ENCODE results near the gene RARB. TPM values are rescaled to one million over a fixed set of nuclear protein-coding genes. Genes with fewer than 3 reads are reported as not detected.

RARB gene
- total RNA-seq, 4 donors from 2014 or later, result 13.1 to 45.8 (median 25.3) TPM

- no peak for TF ChIP-seq POLR2A (IDR thresholded peaks at IDR 0.05)
- TF ChIP-seq CTCF (IDR thresholded peaks at IDR 0.05), result no peak
- no peak for TF ChIP-seq EP300 (IDR thresholded peaks at IDR 0.05)
- TF ChIP-seq POLR2AphosphoS5 (IDR thresholded peaks at IDR 0.05), result no peak
- Histone ChIP-seq H3K4me1 (peaks cover 0 to 72% (median 7%) of the 10 kb centered on the region in 3 donors), H3K36me3 (no peaks in the 10 kb centered on the region), H3K27me3 (no peaks in the 10 kb centered on the region), H3K4me3 (no peak overlapping the region), H3K27ac (peak overlapping the region in 1 of 4 donors; percentile 13), H3K9me3 (no peaks in the 10 kb centered on the region)
- no peak for ATAC-seq
- 31 to 33% methylated on average over 2 of the region's 2 CpGs for WGBS, 2 donors (ENCODE audit: low coverage in 1 of 2)
Observed at GRCh38 chr3:25444273-25444672, 16.2 kb downstream of the RARB start.

GRCh38 chr3:25445731-25446130, 17.7 kb downstream of the RARB start:
- Histone ChIP-seq H3K27me3 (no peaks in the 10 kb centered on the region), H3K36me3 (no peaks in the 10 kb centered on the region), H3K9me3 (no peaks in the 10 kb centered on the region), H3K4me3 (no peak overlapping the region), H3K4me1 (peaks cover 0 to 77% (median 7%) of the 10 kb centered on the region in 3 donors), H3K27ac (peak overlapping the region in 1 of 4 donors; percentile 2)
- no peak for ATAC-seq
- TF ChIP-seq CTCF (IDR thresholded peaks at IDR 0.05), result no peak
- no peak for TF ChIP-seq POLR2A (IDR thresholded peaks at IDR 0.05)
- TF ChIP-seq EP300 (IDR thresholded peaks at IDR 0.05), result no peak
- no peak for TF ChIP-seq POLR2AphosphoS5 (IDR thresholded peaks at IDR 0.05)
- 60 to 68% methylated on average over 4 of the region's 4 CpGs for WGBS, 2 donors (ENCODE audit: low coverage in 1 of 2)

GRCh38 chr3:25447285-25447684, 19.2 kb downstream of the RARB start:
- TF ChIP-seq POLR2A (IDR thresholded peaks at IDR 0.05), result no peak
- no peak for TF ChIP-seq CTCF (IDR thresholded peaks at IDR 0.05)
- no peak for TF ChIP-seq EP300 (IDR thresholded peaks at IDR 0.05)
- no peak for TF ChIP-seq POLR2AphosphoS5 (IDR thresholded peaks at IDR 0.05)
- Histone ChIP-seq H3K36me3 (no peaks in the 10 kb centered on the region), H3K4me3 (no peak overlapping the region), H3K9me3 (no peaks in the 10 kb centered on the region), H3K27ac (peak overlapping the region in 1 of 4 donors; percentile 27), H3K27me3 (no peaks in the 10 kb centered on the region), H3K4me1 (peaks cover 5 to 83% (median 7%) of the 10 kb centered on the region in 3 donors)
- 43 to 73% methylated on average over 1 to 3 of the region's 3 CpGs for WGBS, 2 donors (ENCODE audit: low coverage in 1 of 2)
- ATAC-seq, result no peak

GRCh38 chr3:25447925-25448324, 19.9 kb downstream of the RARB start:
- no peak overlapping the region for H3K4me3 ChIP-seq
- no peaks in the 10 kb centered on the region for H3K9me3 ChIP-seq
- H3K36me3 ChIP-seq, result no peaks in the 10 kb centered on the region
- peaks cover 7 to 83% (median 7%) of the 10 kb centered on the region in 3 donors for H3K4me1 ChIP-seq
- no peaks in the 10 kb centered on the region for H3K27me3 ChIP-seq
- peak overlapping the region in 2 of 4 donors; percentile 72 to 79 for H3K27ac ChIP-seq
- no peak for TF ChIP-seq POLR2AphosphoS5 (IDR thresholded peaks at IDR 0.05)
- no peak for TF ChIP-seq EP300 (IDR thresholded peaks at IDR 0.05)
- no peak for TF ChIP-seq CTCF (IDR thresholded peaks at IDR 0.05)
- TF ChIP-seq POLR2A (IDR thresholded peaks at IDR 0.05), result no peak
- ATAC-seq, result no peak
- 93 to 96% methylated on average over 3 of the region's 3 CpGs for WGBS, 2 donors (ENCODE audit: low coverage in 1 of 2)
